DMS 273 (cell line): Measurements from ENCODE around the gene GPR39.
A peak's percentile ranks its signal among the peaks of the same experiment; 100 is the strongest.
"Not testable (repeated sequence)": the region's sequence is repeated elsewhere in the genome, so short reads cannot be mapped to it uniquely, and the experiment has no call there.

Source experiments
- DNase-seq: peaks from one replicate; lab custom pipeline; 2025; ENCODE audit not compliant: unreplicated experiment; lab: John Stamatoyannopoulos, UW

The GPR39 gene

DNA sequence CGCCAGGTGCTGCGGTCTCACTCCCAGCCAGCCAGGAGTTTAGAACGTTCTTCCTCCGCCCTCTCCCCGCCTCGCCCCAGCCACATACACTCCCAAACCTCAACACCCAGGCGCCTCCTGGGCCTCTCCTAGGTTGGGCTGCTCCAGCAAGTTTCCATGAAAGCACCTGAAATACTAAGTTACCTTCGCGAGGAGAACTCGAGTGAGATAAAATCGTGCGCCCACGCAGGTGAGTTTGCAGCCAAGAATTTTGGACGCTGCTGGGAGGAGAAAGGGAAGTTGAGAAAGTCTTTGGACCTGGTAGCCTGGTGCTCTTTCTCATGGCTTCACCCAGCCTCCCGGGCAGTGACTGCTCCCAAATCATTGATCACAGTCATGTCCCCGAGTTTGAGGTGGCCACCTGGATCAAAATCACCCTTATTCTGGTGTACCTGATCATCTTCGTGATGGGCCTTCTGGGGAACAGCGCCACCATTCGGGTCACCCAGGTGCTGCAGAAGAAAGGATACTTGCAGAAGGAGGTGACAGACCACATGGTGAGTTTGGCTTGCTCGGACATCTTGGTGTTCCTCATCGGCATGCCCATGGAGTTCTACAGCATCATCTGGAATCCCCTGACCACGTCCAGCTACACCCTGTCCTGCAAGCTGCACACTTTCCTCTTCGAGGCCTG lies at the start of gene GPR39:
TSS of gene GPR39 (plus strand) at position 83 of the 673 bp plus-strand sequence.
- no peak for DNase-seq

GRCh38 chr2:132368191-132368590 lies 48.4 kb upstream of the GPR39 start:
- peak; percentile 20 for DNase-seq

GRCh38 chr2:132372276-132372675 lies 44.3 kb upstream of the GPR39 start:
- DNase-seq, result no peak

DNA sequence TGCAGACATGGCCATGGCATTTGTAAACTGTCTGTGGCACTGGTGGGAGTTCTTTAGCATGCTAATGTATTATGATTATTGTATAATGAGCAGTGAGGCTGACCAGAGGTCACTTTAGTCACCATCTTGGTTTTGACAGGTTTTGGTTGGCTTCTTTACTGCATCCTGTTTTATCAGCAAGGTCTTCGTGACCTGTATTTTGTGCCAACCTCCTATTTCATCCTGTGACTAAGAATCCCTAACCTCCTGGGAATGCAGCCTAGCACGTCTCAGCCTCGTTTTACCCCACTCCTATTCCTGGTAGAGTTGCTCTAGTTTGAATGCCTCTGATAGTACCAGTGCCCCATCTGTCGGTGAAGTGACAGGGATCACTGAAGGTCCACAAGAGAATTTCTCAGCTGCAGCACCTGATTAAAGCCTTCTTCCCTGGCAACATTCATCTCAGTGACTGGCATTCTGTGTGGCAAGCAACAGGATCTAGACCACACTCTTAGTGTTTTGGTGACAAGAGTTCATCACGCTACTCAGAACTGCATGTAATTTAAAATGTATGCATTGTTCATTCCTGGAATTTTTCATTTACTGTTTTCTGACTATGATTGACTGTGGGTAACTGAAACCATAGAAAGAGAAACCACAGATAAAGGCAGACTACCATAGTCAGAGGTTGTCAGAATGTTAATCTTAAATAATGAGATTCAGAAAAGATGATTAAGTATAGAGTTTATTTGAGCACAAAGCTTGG lies 43.0 kb upstream of the GPR39 start:
- DNase-seq, result no peak

DNA sequence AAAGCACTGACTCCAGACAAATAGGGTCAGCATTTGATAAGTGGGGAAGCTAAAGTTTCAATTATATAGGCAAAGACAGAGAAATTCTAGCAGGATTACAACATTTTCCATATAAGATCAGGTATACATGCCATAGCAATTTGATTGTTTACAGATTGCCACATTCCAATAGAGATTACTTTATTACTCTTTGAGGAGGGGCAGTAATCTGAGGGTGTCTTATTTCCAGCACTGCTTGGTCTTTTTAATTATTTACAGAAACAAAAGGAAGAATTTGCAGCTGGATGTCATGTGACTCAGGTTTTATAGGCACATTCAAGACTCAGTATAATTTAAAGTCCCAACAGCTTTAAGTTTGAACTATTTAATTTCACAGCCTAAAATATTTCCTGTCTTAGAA lies 42.5 kb upstream of the GPR39 start:
- no peak for DNase-seq

DNA sequence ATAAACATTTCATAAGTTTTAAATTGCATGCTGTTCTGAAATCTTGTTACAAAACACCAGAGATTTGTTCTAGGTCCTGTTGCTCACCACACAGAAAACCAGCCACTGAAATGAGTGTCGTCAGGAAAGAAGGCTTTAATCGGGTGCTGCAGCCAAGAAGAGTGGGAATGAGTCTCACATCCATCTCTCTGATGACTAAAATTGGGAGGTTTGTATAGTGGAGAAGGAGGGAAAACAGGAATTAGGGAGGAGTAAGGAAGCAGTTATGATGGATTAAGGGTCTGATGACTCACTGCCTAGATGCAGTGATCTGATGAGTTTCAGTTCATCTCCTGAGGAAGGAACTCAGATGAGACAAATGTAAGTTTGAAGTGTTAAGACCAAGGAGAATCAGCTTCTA lies 42.1 kb upstream of the GPR39 start:
- DNase-seq, result no peak

DNA sequence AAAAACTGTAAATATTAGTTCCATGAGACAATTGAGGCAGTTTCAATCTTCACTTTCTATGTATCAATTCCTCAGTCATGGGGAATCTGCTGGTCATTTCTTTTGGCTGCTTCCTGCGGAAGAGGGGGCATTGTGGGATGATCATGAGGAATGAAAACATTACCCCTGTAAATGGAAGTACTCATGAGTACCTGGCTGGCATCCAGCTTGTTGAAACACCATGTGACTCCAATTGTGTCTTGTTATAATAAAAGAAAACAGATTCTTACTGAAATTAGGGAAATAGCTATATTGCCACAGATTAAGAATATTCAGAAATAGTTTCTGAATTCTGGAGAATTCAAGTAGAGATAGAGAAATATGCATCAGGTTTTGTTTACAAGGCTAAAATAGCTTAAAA lies 41.6 kb upstream of the GPR39 start:
- no peak for DNase-seq

- DNase-seq, result no peak
Observed at GRCh38 chr2:132381376-132381775, 35.2 kb upstream of the GPR39 start.

DNA sequence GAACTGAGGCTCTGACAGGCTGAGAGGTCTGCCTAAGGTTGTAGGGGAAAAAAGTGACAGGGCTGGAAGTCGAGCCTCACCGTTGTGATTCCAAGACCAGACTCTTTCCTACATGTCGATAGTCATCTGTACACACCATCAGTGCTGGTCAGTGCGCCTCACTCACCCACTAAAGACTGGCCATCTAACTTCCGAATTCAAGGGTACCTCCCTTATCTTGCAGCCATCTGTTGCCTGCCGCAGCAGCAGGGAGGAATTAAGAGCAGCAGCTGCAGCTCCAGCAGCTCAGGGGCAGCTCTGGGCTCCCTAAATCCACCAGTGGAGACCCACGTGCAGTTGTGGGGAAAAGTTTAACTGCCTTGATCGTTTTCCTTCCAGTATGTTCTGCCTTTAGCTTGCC lies 32.6 kb upstream of the GPR39 start:
- DNase-seq, result peak; percentile 80

DNA sequence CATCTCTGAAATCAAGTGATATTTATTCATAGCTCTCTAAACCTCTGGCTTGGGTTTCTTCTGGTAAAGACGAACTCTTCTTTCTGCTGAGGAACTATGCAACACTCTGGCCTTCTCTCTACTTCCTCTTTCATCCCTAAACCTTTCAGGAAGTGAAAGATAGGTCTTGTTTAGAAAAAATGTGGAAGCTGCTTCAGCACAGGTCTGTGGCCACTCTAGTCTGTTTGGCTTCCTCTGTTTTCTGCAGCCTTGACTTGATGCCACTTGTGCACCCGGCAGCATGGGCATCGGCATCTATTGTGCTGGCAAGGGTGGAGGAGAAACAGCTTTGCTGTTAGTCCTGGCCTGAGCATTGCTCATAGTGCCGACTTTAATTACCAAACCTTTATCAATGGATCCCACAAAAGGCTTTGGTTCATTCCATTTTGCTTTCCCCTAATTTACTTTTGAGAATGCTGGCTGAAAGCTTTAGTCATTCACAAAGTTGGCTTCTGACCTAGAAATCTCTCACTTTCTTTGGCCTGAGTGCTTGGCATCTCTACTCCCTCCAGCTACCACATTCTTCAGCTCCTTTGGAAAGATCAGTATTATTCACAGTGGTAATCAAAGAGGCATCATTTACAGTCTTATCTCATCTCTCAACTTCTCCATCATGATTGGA lies 32.0 kb upstream of the GPR39 start:
- DNase-seq, result no peak

DNA sequence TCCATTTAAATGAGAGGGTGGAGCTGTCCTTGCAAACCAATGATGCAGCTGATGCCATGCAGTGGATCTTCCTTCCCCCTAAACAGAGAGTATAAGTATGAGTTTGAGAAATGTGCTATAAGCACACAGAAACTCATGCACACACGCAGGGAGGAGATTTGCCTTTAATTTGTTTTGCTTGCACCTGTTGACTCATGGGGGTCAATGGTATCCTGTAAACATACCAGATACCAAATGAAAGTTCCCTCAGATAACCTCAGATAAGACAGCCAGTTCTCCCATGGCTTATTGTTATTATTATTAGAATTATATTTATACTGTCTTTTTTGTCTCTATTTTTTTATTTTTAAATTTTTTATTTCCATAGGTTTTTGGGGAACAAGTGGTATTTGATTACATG lies 29.5 kb upstream of the GPR39 start:
- DNase-seq, result no peak

GRCh38 chr2:132390076-132390475 lies 26.5 kb upstream of the GPR39 start:
- DNase-seq, result no peak

DNA sequence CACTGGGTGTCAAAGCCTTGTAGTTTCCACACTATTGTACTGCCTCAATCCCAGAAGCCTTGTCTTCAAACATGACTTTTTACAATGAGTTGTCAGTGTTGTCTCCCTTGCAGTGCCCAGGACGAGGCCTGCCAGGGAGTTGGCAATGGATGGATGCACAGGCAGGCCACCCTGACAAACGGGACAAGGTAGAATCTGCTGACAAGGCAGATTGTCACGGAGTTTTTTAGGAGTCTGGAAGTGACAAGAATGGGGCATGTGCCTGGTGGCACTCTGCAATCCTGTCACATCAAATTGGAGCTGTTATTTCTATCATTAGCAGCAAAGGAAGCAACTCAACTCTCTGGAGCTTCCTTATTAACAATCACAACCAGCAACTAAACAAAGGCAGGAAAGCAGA lies 25.2 kb upstream of the GPR39 start:
- DNase-seq, result no peak

- no peak for DNase-seq
Observed at GRCh38 chr2:132392221-132392620, 24.4 kb upstream of the GPR39 start.

- DNase-seq, result no peak
Observed at GRCh38 chr2:132392879-132393278, 23.7 kb upstream of the GPR39 start.

- DNase-seq, result not testable (repeated sequence)
Observed at GRCh38 chr2:132397042-132397441, 19.6 kb upstream of the GPR39 start.

DNA sequence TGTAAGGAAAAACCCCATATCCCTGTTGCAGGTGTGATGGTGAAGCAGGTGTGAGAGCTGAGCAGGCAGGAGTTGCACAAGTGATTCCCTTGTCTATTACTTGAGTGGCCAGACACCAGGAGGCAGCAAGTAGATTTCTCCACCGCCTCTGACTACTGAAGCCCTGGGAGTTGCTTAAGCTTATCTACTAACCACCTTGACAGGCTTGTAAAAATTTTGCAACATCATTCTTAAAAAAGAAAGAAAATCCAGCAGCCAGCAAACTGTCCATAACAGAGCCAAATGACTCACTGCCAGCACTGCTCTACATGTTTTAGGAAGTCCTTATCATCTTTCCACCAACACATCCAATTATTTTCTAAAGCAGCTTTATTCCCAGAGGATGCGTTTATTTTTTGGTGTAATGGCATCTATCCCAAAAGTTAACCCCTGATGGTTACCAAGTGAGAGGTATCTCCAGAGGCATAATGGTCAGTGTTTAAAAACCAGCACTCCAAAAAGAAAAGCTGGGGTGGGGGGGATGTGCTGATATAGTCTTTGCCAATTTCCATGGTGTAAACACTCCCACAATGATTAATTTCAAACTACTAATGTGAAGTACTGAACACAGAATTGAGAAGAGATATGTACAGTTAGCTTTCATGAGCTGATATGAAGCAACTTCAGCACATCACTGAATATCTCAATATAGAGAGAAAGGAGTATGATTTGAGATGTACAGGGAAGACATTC lies 16.3 kb upstream of the GPR39 start:
- DNase-seq, result no peak

DNA sequence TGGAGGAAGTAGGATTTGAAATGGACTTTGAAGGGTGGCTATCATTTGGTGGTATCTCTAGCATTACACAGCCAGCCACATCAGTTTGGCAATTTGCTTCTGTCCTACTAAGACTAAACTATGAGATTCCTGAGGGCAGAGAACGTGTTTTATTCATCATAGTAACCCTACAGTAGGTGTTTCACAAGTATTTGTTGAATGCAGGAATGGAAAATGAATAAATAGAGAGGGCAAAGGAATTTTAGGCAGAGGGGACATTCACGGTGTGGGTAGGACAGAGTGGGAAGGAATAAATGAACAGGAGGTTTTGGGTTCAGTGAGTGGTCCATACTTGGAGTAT lies 15.7 kb upstream of the GPR39 start:
- DNase-seq, result no peak

DNA sequence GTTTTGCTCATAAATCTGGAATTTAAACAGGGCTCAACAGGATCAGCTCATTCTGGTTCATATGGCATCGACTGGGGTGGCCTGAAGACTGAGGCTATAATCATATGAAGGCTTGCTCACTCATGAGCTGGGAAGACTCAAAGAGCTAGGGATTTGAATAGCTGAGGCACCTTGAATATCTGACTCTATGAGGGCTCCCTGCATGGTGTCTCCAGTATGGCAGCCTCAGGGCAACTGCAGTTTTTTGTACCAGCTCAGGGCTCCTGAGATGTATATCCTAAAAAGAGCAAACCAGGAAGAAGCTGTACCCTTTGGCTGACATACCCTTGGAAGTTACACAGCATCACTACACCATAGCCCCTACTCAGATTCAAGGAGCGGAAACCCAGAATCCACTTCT lies 15.3 kb upstream of the GPR39 start:
- DNase-seq, result no peak

DNA sequence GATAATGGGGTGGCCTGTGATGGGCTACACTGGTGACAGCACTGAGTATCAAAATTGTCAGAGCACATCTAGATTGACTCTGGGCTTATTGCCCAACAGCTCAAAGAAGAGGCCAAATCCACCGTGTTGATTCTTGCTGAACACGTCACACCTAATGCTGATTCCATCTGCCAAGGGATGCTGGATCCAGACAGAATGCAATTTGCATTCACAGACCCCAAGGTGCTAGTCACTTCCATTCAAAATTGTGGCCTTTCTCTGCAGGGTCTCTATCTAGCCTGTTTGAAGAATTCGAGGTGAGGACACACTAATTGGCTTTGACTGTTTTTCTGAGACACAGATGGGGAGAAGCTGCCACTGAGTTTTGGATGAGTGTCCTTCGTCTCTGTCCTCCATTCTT lies 13.5 kb upstream of the GPR39 start:
- peak; percentile 56 for DNase-seq

DNA sequence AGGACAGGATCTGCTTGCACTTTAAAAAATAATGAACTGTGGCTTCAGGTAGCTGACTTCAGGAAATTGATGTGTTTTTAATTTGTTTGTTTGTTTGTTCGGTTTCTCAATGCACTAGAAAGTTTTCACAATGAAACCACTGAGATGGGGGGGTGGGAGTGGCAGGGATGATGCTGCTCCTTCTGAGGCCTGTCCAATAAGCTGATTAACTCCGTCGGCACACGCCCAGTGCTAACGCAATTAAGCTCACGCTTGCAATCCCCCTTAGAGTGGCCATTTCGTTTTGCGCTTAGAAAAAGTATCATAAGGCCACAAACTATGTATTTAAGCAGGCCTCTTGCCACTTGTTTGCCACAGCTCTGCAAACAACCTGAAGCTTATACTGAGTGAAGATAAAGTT lies 12.5 kb upstream of the GPR39 start:
- DNase-seq, result no peak

DNA sequence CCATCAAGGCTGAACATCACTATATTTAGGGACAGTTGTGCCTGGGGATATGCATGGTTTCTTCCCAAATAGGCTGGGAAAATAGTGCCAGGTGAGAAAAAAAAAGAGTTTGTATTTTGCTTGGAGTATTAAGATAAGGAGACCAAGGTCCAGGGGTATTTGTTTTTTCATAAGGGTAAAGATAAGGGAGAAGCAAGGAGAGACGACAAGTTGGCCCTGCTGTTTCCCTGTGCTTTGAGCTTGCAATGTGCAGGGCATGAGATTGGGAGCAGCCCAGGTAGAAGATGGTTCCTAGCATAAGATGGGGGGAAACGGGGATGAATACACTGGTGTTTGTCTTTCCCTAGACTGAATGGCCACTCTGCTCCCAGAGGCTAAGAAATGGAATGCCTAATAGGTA lies 8.8 kb upstream of the GPR39 start:
- DNase-seq, result no peak
